ENCODE measurements around the gene UBE2M.
A peak's percentile ranks its signal among the peaks of the same experiment; 100 is the strongest.
"Not testable (repeated sequence)": the region's sequence is repeated elsewhere in the genome, so short reads cannot be mapped to it uniquely, and the experiment has no call there.

Gene UBE2M

DNA sequence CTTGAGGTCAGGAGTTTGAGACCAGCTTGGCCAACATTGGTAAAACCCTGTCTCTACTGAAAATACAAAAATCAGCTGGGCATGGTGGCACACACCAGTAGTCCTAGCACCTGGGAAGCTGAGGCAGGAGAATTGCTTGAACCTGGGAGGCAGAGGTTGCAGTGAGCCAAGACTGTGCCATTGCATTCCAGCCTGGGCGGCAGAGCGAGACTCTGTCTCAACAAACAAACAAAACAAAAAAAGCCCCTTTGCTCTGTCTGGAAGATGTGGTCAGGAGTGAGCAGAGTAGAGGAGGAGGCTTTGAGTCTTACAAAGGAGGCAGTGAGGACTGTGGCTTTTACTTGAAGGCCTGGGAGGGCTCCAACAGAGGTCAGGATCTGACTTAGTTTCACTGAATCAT, 19.2 kb upstream of the UBE2M start:
- not testable (repeated sequence) for H3K18ac ChIP-seq (ENCODE audit: low read depth in 1 of 2, low read length in 2 of 2); H2BK120ac ChIP-seq (ENCODE audit: low read depth, low read length)
- WGBS = no CpG with 5 or more reads among the region's 2 CpGs

GRCh38 chr19:58575183-58576041, 17.0 kb upstream of the UBE2M start:
- Histone ChIP-seq H3K23ac (ENCODE audit: low read length in 2 of 2) (peak overlapping the region in 1 of 2 experiments; percentile 34), H4K8ac (ENCODE audit: low read length) (peak overlapping the region; percentile 97), H3K9me3 (ENCODE audit: control insufficient read depth, low read length) (no peaks in the 10 kb centered on the region), H2BK12ac (ENCODE audit: low read length in 2 of 2) (peak overlapping the region in 1 of 2 experiments; percentile 43), H2BK15ac (ENCODE audit: low read depth, poor library complexity, severe bottlenecking) (peak overlapping the region; percentile 75), H3K27me3 (ENCODE audit: control insufficient read depth in 1 of 2, insufficient read depth in 1 of 2, low read length in 2 of 2) (no peaks in the 10 kb centered on the region), H3K18ac (ENCODE audit: low read depth in 1 of 2, low read length in 2 of 2) (peak overlapping the region; percentile 94 to 97), H3K36me3 (ENCODE audit: control insufficient read depth in 1 of 2, insufficient read depth in 2 of 2, low read depth in 1 of 2, low read length in 2 of 2) (peaks cover 16 to 26% of the 10 kb centered on the region in 2 experiments), H2AFZ (ENCODE audit: low read depth, low read length) (peak overlapping the region; percentile 74), H3K14ac (ENCODE audit: low read length in 2 of 2) (peak overlapping the region in 1 of 2 experiments; percentile 94), H3K27ac (ENCODE audit: low read length, poor library complexity, severe bottlenecking) (peak overlapping the region; percentile 92), H4K91ac (ENCODE audit: low read length) (peak overlapping the region; percentile 55), H3K4me2 (ENCODE audit: low read length, poor library complexity, severe bottlenecking) (peak overlapping the region; percentile 84), H3K4me1 (ENCODE audit: control insufficient read depth, insufficient read depth, low read depth, low read length) (peaks cover 12% of the 10 kb centered on the region), H3K4me3 (ENCODE audit: insufficient read depth in 1 of 2, low read depth in 1 of 2, low read length in 2 of 2) (peak overlapping the region; percentile 75 to 86), H2BK5ac (ENCODE audit: low read depth, low read length, poor library complexity, severe bottlenecking) (peak overlapping the region; percentile 58), H2AK5ac (ENCODE audit: low read length, severe bottlenecking) (no peak overlapping the region), H3K9ac (ENCODE audit: low read length) (peak overlapping the region; percentile 99), H3K4ac (ENCODE audit: low read depth in 1 of 2, low read length in 2 of 2) (peak overlapping the region in 1 of 2 experiments; percentile 90), H2BK120ac (ENCODE audit: low read depth, low read length) (peak overlapping the region; percentile 83), H3K79me1 (replicated peaks; ENCODE audit: low read length, poor library complexity, severe bottlenecking) (peaks cover 22% of the 10 kb centered on the region)
- 1% methylated on average over 66 of the region's 66 CpGs for WGBS
- DNase-seq = peak; percentile 97

More for the DNA sequence above, 19.2 kb upstream of the UBE2M start:
- not testable (repeated sequence) for H3K14ac ChIP-seq (ENCODE audit: low read length in 2 of 2); DNase-seq; H3K4me1 ChIP-seq (ENCODE audit: control insufficient read depth, insufficient read depth, low read depth, low read length); H2BK5ac ChIP-seq (ENCODE audit: low read depth, low read length, poor library complexity, severe bottlenecking); H4K8ac ChIP-seq (ENCODE audit: low read length); H2AK5ac ChIP-seq (ENCODE audit: low read length, severe bottlenecking); H3K23ac ChIP-seq (ENCODE audit: low read length in 2 of 2); H3K27ac ChIP-seq (ENCODE audit: low read length, poor library complexity, severe bottlenecking); H2BK12ac ChIP-seq (ENCODE audit: low read length in 2 of 2); H3K4me3 ChIP-seq (ENCODE audit: insufficient read depth in 1 of 2, low read depth in 1 of 2, low read length in 2 of 2); H3K27me3 ChIP-seq (ENCODE audit: control insufficient read depth in 1 of 2, insufficient read depth in 1 of 2, low read length in 2 of 2); H3K9ac ChIP-seq (ENCODE audit: low read length); H3K4me2 ChIP-seq (ENCODE audit: low read length, poor library complexity, severe bottlenecking); H2BK15ac ChIP-seq (ENCODE audit: low read depth, poor library complexity, severe bottlenecking); H3K9me3 ChIP-seq (ENCODE audit: control insufficient read depth, low read length); H3K4ac ChIP-seq (ENCODE audit: low read depth in 1 of 2, low read length in 2 of 2); H4K91ac ChIP-seq (ENCODE audit: low read length); H2AFZ ChIP-seq (ENCODE audit: low read depth, low read length)
- peaks cover 19 to 20% of the 10 kb centered on the region in 2 experiments for H3K36me3 ChIP-seq (ENCODE audit: control insufficient read depth in 1 of 2, insufficient read depth in 2 of 2, low read depth in 1 of 2, low read length in 2 of 2)
- peaks cover 17% of the 10 kb centered on the region for H3K79me1 ChIP-seq (replicated peaks; ENCODE audit: low read length, poor library complexity, severe bottlenecking)

- Histone ChIP-seq H2AFZ (ENCODE audit: low read depth, low read length) (peak overlapping the region; percentile 42), H2BK12ac (ENCODE audit: low read length in 2 of 2) (no peak overlapping the region), H3K18ac (ENCODE audit: low read depth in 1 of 2, low read length in 2 of 2) (no peak overlapping the region)
Measured at GRCh38 chr19:58573658-58574164, 15.3 kb upstream of the UBE2M start.

More at GRCh38 chr19:58573658-58574164, 15.3 kb upstream of the UBE2M start:
- H3K9me3 ChIP-seq (ENCODE audit: control insufficient read depth, low read length) = no peaks in the 10 kb centered on the region
- H2BK120ac ChIP-seq (ENCODE audit: low read depth, low read length) = no peak overlapping the region
- H3K36me3 ChIP-seq (ENCODE audit: control insufficient read depth in 1 of 2, insufficient read depth in 2 of 2, low read depth in 1 of 2, low read length in 2 of 2) = peaks cover 33 to 42% of the 10 kb centered on the region in 2 experiments
- H4K8ac ChIP-seq (ENCODE audit: low read length) = no peak overlapping the region
- 3% methylated on average over 20 of the region's 20 CpGs for WGBS
- peak overlapping the region; percentile 82 to 91 for H3K4me3 ChIP-seq (ENCODE audit: insufficient read depth in 1 of 2, low read depth in 1 of 2, low read length in 2 of 2)
- peak overlapping the region; percentile 80 for H3K4me2 ChIP-seq (ENCODE audit: low read length, poor library complexity, severe bottlenecking)
- no peaks in the 10 kb centered on the region for H3K27me3 ChIP-seq (ENCODE audit: control insufficient read depth in 1 of 2, insufficient read depth in 1 of 2, low read length in 2 of 2)
- no peak for DNase-seq
- peaks cover 36% of the 10 kb centered on the region for H3K79me1 ChIP-seq (replicated peaks; ENCODE audit: low read length, poor library complexity, severe bottlenecking)
- H2BK5ac ChIP-seq (ENCODE audit: low read depth, low read length, poor library complexity, severe bottlenecking) = no peak overlapping the region
- no peak overlapping the region for H4K91ac ChIP-seq (ENCODE audit: low read length)
- peaks cover 14% of the 10 kb centered on the region for H3K4me1 ChIP-seq (ENCODE audit: control insufficient read depth, insufficient read depth, low read depth, low read length)
- peak overlapping the region; percentile 99 for H3K9ac ChIP-seq (ENCODE audit: low read length)
- H2BK15ac ChIP-seq (ENCODE audit: low read depth, poor library complexity, severe bottlenecking) = no peak overlapping the region
- H3K23ac ChIP-seq (ENCODE audit: low read length in 2 of 2) = no peak overlapping the region
- no peak overlapping the region for H3K4ac ChIP-seq (ENCODE audit: low read depth in 1 of 2, low read length in 2 of 2)
- H2AK5ac ChIP-seq (ENCODE audit: low read length, severe bottlenecking) = no peak overlapping the region
- H3K14ac ChIP-seq (ENCODE audit: low read length in 2 of 2) = no peak overlapping the region
- peak overlapping the region; percentile 97 for H3K27ac ChIP-seq (ENCODE audit: low read length, poor library complexity, severe bottlenecking)

Data from mesenchymal stem cell (in vitro differentiated cells and primary cell).